HFF-Myc (cell line): ENCODE data around the gene LANCL2.

Experiments
- DNase-seq: peaks from one replicate; pipeline ENCODE4 v3.0.0-alpha.2; 2011; ENCODE audit warnings: low read depth; ENCODE audit errors: extremely low read depth
- H3K4me3 ChIP-seq: replicated peaks from 2 replicates; pipeline ENCODE4 v1.5.1; 2011; ENCODE audit warnings: low read depth, mild to moderate bottlenecking, control low read depth, low read length
- CTCF ChIP-seq: IDR thresholded peaks from 2 replicates; pipeline ENCODE4 v1.5.1; 2012; ENCODE audit warnings: mild to moderate bottlenecking, low read depth, low read length, control low read depth; ENCODE audit errors: missing control alignments

Gene LANCL2

GRCh38 chr7:55336540-55336939 is 28.6 kb upstream of the LANCL2 start:
- no peak for TF ChIP-seq CTCF
- H3K4me3 ChIP-seq: no peak overlapping the region
- no peak for DNase-seq

DNA sequence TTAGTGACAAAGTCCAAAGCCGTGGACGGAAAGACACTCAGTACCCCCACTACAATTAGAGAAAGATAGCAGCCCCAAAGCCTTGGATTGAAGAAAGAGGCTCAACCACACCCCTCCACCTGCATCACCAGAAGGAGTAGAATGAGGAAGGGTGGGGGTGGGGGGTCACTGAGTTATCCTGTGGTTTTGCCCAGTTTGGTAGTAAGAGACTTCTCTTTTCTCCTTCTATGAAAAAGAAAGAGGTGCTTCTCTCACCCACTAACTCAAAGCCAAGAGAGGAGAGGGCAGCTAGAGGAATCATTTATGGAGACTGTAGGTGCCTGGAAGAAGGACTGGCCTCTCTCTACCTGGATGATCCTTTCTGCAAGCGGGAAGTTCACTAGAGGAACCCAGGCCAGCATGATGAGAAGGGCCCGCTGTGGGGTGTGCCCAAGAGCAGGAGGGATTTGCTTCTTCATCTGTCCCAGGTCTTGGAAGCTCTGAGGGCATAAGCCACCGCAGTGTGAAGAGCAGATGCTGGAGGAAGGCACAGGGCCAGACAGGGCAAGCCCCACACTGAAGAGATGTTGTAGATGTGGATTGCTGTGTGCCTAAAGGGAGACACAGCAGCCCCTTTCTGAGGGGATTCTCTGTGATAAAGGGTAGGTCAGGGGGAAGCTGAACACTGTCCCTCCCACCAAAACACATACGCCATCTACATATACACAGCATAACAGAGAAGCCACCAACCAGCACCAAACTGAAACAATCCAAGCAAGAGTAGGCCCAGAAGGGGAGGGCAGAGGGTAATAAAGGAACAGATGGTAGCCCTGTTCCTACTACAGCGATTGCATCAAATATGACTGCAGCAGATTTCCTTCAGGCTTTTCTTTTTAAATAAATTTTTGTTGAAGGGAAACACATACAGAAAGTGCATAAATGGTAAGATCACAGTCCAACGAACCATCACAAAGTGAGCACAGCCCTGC is 25.8 kb upstream of the LANCL2 start:
- TF ChIP-seq CTCF: no peak
- H3K4me3 ChIP-seq: no peak overlapping the region
- DNase-seq: no peak

- TF ChIP-seq CTCF: no peak
- no peak overlapping the region for H3K4me3 ChIP-seq
- DNase-seq: no peak
Measured at GRCh38 chr7:55342216-55342871, 22.8 kb upstream of the LANCL2 start.

- no peak for TF ChIP-seq CTCF
- no peak for DNase-seq
- H3K4me3 ChIP-seq: no peak overlapping the region
Measured at GRCh38 chr7:55343002-55343781, 21.9 kb upstream of the LANCL2 start.

DNA sequence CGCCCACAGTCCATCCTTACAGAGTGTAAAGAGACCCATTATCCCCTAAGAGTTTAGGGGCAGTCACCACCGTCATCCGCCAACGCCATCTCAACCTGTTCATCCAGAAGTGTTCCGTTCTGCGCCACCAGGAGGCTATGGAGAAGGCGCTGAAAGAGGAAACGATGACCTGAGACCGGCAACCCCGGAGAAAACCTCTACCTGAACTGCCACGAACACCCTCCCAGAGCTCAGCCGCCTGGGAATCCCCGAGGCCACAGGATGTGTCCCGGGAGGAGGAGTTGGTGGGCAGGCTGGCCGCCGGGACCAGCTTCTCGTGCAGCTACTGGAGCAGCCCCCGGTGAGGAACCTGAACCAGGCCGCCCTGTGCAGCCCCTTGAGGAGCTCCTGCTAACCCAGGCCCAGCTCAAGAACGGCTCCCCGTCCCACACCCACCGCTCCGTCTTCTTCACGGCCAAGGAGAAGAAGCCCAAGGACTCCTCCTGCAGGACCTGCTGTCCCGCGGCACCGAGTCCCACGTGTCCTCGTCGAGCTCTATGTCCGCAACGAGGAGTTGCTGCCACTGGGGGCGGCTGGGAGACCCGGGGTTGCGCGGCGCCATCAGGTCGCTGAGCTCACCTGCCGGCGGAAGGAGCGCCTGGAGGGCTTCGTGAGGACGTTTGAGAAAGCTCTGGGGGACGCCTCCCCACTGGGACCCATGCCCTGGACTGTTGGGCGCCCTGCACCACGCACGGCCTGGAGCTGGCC is 21.1 kb upstream of the LANCL2 start:
- H3K4me3 ChIP-seq: no peak overlapping the region
- TF ChIP-seq CTCF: no peak
- DNase-seq: no peak

GRCh38 chr7:55344840-55345239 is 20.3 kb upstream of the LANCL2 start:
- DNase-seq: no peak
- no peak overlapping the region for H3K4me3 ChIP-seq
- no peak for TF ChIP-seq CTCF
